K562 (cell line): ENCODE data around the gene OR10J1. TPM values are rescaled to one million over a fixed set of nuclear protein-coding genes. Genes with fewer than 3 reads are reported as not detected.

Experiments used
- ATAC-seq: fragments of 200-7000 bp; cut with Tn5 transposase; 3 replicates; pipeline ENCODE4 v1.9.1; 2020; ENCODE audit warnings: moderate library complexity
- BruUV-seq: library from RNA; stranded (reverse); fragments of 400-500 nt; replicated peaks from 2 replicates; lab custom pipeline; 2021; lab: Mats Ljungman, UMichigan
- CTCF ChIA-PET: fragments of 300-600 bp; formaldehyde crosslinking; extraction: SDS; loops from one replicate; lab custom pipeline; 2021; ENCODE audit warnings: low intra/inter-chr PET ratio; lab: Yijun Ruan, JAX
- POLR2A ChIA-PET: fragments of 300-600, 350-650 bp; sonication (Branson Sonifier 250); formaldehyde crosslinking; extraction: SDS; loops from one replicate; lab custom pipeline; 2021; ENCODE audit warnings: antibody characterized with exemption, inconsistent platforms; lab: Yijun Ruan, JAX
- DNase-seq, 4 experiments: peaks; one replicate each; pipeline versions ENCODE4 v3.0.0 to v3.0.0-alpha.2; 2011 to 2018; ENCODE audit warnings: low spot score in 3 of 4, mixed read lengths in 3 of 4; ENCODE audit errors: extremely low read depth in 1 of 4
- FAIRE-seq: peaks from 2 replicates; lab custom pipeline; 2011; peaks lifted over from hg19 to GRCh38; lab: Jason Lieb, UNC
- H2AFZ ChIP-seq: 2 replicates; pipeline ENCODE4 v1.6.0; 2011; ENCODE audit warnings: low read depth, low read length, control low read depth, inconsistent platforms
- H3K27ac ChIP-seq: fragments of 200-600 bp; 3 replicates; pipeline ENCODE4 v1.8.0; 2011; ENCODE audit warnings: low read depth, mild to moderate bottlenecking, control low read depth, inconsistent platforms, low read length, moderate library complexity, mixed read lengths; ENCODE audit errors: extremely low read depth
- H3K27me3 ChIP-seq, 2 experiments: fragments of 300-600 bp in 1 of 2; 2 replicates in 1 of 2; 3 replicates in 1 of 2; pipeline versions ENCODE4 v1.6.0 to v1.8.0; 2011; ENCODE audit warnings: inconsistent platforms in 2 of 2, low read length in 2 of 2, mild to moderate bottlenecking in 1 of 2, mixed read lengths in 1 of 2, moderate library complexity in 1 of 2; ENCODE audit not compliant: control insufficient read depth in 2 of 2, insufficient read depth in 2 of 2
- H3K36me3 ChIP-seq: fragments of 300-600 bp; 3 replicates; pipeline ENCODE4 v1.8.0; 2011; ENCODE audit warnings: mild to moderate bottlenecking, low read length, inconsistent platforms; ENCODE audit not compliant: control insufficient read depth, insufficient read depth
- H3K4me1 ChIP-seq, 2 experiments: fragments of 200-600 bp in 1 of 2; replicated peaks in 1 of 2; 2 replicates in 1 of 2; 3 replicates in 1 of 2; pipeline versions ENCODE4 v1.5.1 to v1.8.0; 2011; ENCODE audit warnings: inconsistent platforms in 2 of 2, low read length in 2 of 2, mild to moderate bottlenecking in 1 of 2, mixed read lengths in 1 of 2, moderate library complexity in 1 of 2; ENCODE audit not compliant: control insufficient read depth in 2 of 2, insufficient read depth in 2 of 2
- H3K4me2 ChIP-seq: 2 replicates; pipeline ENCODE4 v1.6.1; 2011; ENCODE audit warnings: low read length, control low read depth, inconsistent platforms, mixed read lengths; ENCODE audit not compliant: insufficient read depth
- H3K4me3 ChIP-seq: fragments of 200-600 bp; sonication (generic), shearing (Covaris generic); 2 replicates; pipeline ENCODE4 v1.5.1; 2016; ENCODE audit warnings: control low read depth, inconsistent platforms
- H3K79me2 ChIP-seq: fragments of 200-600 bp; 3 replicates; pipeline ENCODE4 v1.8.0; 2011; ENCODE audit warnings: low read length, inconsistent platforms; ENCODE audit not compliant: control insufficient read depth, insufficient read depth
- H3K9ac ChIP-seq, 2 experiments: 2 replicates each; pipeline versions ENCODE4 v1.6.0 to v1.6.1; 2011; ENCODE audit warnings: low read depth in 2 of 2, low read length in 2 of 2, control low read depth in 1 of 2, inconsistent platforms in 1 of 2, mild to moderate bottlenecking in 1 of 2, mixed read lengths in 1 of 2; ENCODE audit not compliant: insufficient read depth in 1 of 2
- H3K9me1 ChIP-seq: one replicate; pipeline ENCODE4 v1.6.0; 2011; ENCODE audit warnings: inconsistent platforms, mild to moderate bottlenecking, low read length, moderate library complexity; ENCODE audit not compliant: control insufficient read depth, insufficient read depth
- H3K9me3 ChIP-seq: replicated peaks from 2 replicates; pipeline ENCODE4 v1.5.1; 2011; ENCODE audit warnings: low read depth, low read length, inconsistent platforms; ENCODE audit not compliant: control insufficient read depth, insufficient read depth
- H4K20me1 ChIP-seq: replicated peaks from 2 replicates; pipeline ENCODE4 v1.6.1; 2011; ENCODE audit warnings: low read length, inconsistent platforms, mixed read lengths; ENCODE audit not compliant: control insufficient read depth, insufficient read depth
- ATF1 ChIP-seq, 2 experiments: fragments of 450-650 bp in 1 of 2; IDR thresholded peaks; 2 replicates each; pipeline ENCODE4 v1.6.1; 2016; ENCODE audit warnings: missing compliant biosample characterization in 1 of 2, missing genetic modification characterization in 1 of 2
- BDP1 ChIP-seq: IDR thresholded peaks from 3 replicates; pipeline ENCODE4 v1.6.1; 2011; ENCODE audit not compliant: insufficient read length, insufficient read depth
- BRF1 ChIP-seq: IDR thresholded peaks from 3 replicates; pipeline ENCODE4 v1.6.1; 2011; ENCODE audit warnings: borderline replicate concordance, mild to moderate bottlenecking; ENCODE audit not compliant: insufficient read length; ENCODE audit errors: extremely low read depth
- CHD1 ChIP-seq: fragments of 200-600 bp; sonication (generic); IDR thresholded peaks from one replicate; pipeline ENCODE4 v1.6.1; 2012; ENCODE audit warnings: mild to moderate bottlenecking, moderate library complexity, low read length, inconsistent platforms
- EP300 ChIP-seq: IDR thresholded peaks from 2 replicates; pipeline ENCODE4 v1.6.1; 2012; ENCODE audit warnings: low read length, improper control_type of control experiment
- MCM2 ChIP-seq: fragments of 450-650 bp; IDR thresholded peaks from 2 replicates; pipeline ENCODE4 v1.6.1; 2017; ENCODE audit warnings: low read depth, mild to moderate bottlenecking
- MIER1 ChIP-seq: fragments of 450-650 bp; IDR thresholded peaks from 2 replicates; pipeline ENCODE4 v1.6.1; 2016; ENCODE audit warnings: antibody characterized with exemption, mild to moderate bottlenecking, low read depth
- NBN ChIP-seq: fragments of 450-650 bp; IDR thresholded peaks from 2 replicates; pipeline ENCODE4 v1.6.1; 2016; ENCODE audit warnings: low read depth, mild to moderate bottlenecking
- NFIC ChIP-seq: fragments of 450-650 bp; IDR thresholded peaks from 2 replicates; pipeline ENCODE4 v1.6.1; 2017; ENCODE audit warnings: mild to moderate bottlenecking, inconsistent platforms
- POLR2G ChIP-seq: fragments of 200-400 bp; formaldehyde crosslinking; IDR thresholded peaks from 2 replicates; pipeline ENCODE4 v1.6.1; 2017; ENCODE audit warnings: low read depth, mild to moderate bottlenecking, antibody characterized with exemption, low read length, moderate library complexity
- RAD21 ChIP-seq, 2 experiments: fragments of 250-450 bp in 1 of 2; fragments of 450-650 bp in 1 of 2; sonication (Bioruptor Pico) in 1 of 2; formaldehyde crosslinking in 1 of 2; IDR thresholded peaks in 1 of 2; conservative IDR thresholded peaks in 1 of 2; 2 replicates each; pipeline versions ENCODE4 v1.4.0 to v1.8.0; 2020 to 2022; ENCODE audit warnings: mild to moderate bottlenecking in 2 of 2, moderate library complexity in 1 of 2
- RBM15 ChIP-seq: fragments of 200-400 bp; formaldehyde crosslinking; IDR thresholded peaks from 2 replicates; pipeline ENCODE4 v1.6.1; 2018; ENCODE audit warnings: mild to moderate bottlenecking, low read length, moderate library complexity; ENCODE audit not compliant: insufficient read depth
- RFX1 ChIP-seq: fragments of 450-650 bp; IDR thresholded peaks from 2 replicates; pipeline ENCODE4 v1.6.1; 2016; ENCODE audit warnings: mild to moderate bottlenecking, moderate library complexity
- RUNX1 ChIP-seq: sonication (generic); IDR thresholded peaks from 2 replicates; pipeline ENCODE4 v1.6.1; 2016; ENCODE audit warnings: antibody characterized with exemption, low read depth
- SIRT6 ChIP-seq: IDR thresholded peaks from one replicate; pipeline ENCODE4 v1.6.1; 2012; ENCODE audit warnings: low read depth, mild to moderate bottlenecking, control low read depth, inconsistent platforms, low read length, moderate library complexity
- SNRNP70 ChIP-seq: fragments of 200-400 bp; formaldehyde crosslinking; optimal IDR thresholded peaks from 2 replicates; pipeline ENCODE3; 2017; ENCODE audit warnings: low read depth, low read length
- TSHZ1 ChIP-seq: fragments of 250-450 bp; sonication (Bioruptor Pico); IDR thresholded peaks from 2 replicates; pipeline ENCODE4 v1.4.0; 2020; ENCODE audit warnings: mild to moderate bottlenecking, moderate library complexity
- ZNF311 ChIP-seq: fragments of 250-450 bp; sonication (Bioruptor Pico); IDR thresholded peaks from 2 replicates; pipeline ENCODE4 v1.4.0; 2020; ENCODE audit warnings: mild to moderate bottlenecking, moderate library complexity
- ZNF354B ChIP-seq: fragments of 250-450 bp; sonication (Bioruptor Pico); IDR thresholded peaks from 2 replicates; pipeline ENCODE4 v1.4.0; 2020
- ZNF436 ChIP-seq: fragments of 250-450, 450-650 bp; sonication (Bioruptor Pico); formaldehyde crosslinking; IDR thresholded peaks from 2 replicates; pipeline ENCODE4 v1.7.0; 2020; ENCODE audit warnings: mild to moderate bottlenecking
- ZNF507 ChIP-seq: conservative IDR thresholded peaks from 2 replicates; pipeline ENCODE4 v1.6.1; 2017; ENCODE audit warnings: missing genetic modification characterization, missing compliant biosample characterization
- WGBS: fragments of 100-300 bp; shearing (Covaris generic); methylation state at CpG from one replicate; pipeline ENCODE4 v1.1.6; 2016; ENCODE audit warnings: low coverage, mixed read lengths; ENCODE audit not compliant: insufficient coverage; ENCODE audit errors: missing lambda C conversion rate; 5-methylcytosine and 5-hydroxymethylcytosine counted together
- in situ Hi-C: fragments of 300-500 bp; cut with MboI; formaldehyde crosslinking; loops from 4 replicates; pipeline ENCODE4 v1.15.0; 2018; ENCODE audit warnings: inconsistent platforms, mixed read lengths
- intact Hi-C: fragments of 100-400 bp; cut with micrococcal nuclease; formaldehyde crosslinking; loops from 2 replicates; pipeline ENCODE4 v1.14.2; 2022
- polyA plus RNA-seq, 8 experiments: library from polyadenylated mRNA; depleted of rRNA in 4 of 8; stranded (reverse) in 5 of 8; unstranded in 3 of 8; fragments of >200 nt; fragmentation: Nextera tagmentation in 2 of 8; fragmentation: Illumina TruSeq in 1 of 8; extraction: Ambion mirVana in 2 of 8; extraction: Trizol in 1 of 8; gene quantifications; 2 replicates each; pipeline versions ENCODE4 v1.2.1 to v1.2.3, GENCODE V29; 2011 to 2014; ENCODE audit warnings: inconsistent platforms in 1 of 8, missing spikeins in 1 of 8
- total RNA-seq, 7 experiments: library from RNA; depleted of rRNA in 6 of 7; stranded (reverse); fragments of >200 nt in 6 of 7; fragmentation: Illumina TruSeq in 2 of 7; extraction: Trizol in 2 of 7; gene quantifications; 2 replicates each; pipeline versions ENCODE4 v1.2.1 to v1.2.3, GENCODE V29; 2011 to 2021; ENCODE audit warnings: low replicate concordance in 1 of 7

Gene OR10J1
- total and polyA plus RNA-seq, 9 of the 15 experiments (the other 6 are each of a cell fraction or from before 2014, with no cell fraction given): not detected

- TF ChIP-seq BDP1 (no peak), NBN (no peak), ZNF354B (CRISPR knock-in tag) (no peak), BRF1 (no peak), RBM15 (no peak), ZNF436 (no peak), CHD1 (no peak), EP300 (no peak), RFX1 (no peak), ZNF507 (tag) (no peak)
- TF ChIP-seq, all 486 proteins: peak for 0
Measured at GRCh38 chr1:159468321-159468720, 28.8 kb downstream of the OR10J1 start (continued).

GRCh38 chr1:159469921-159470533 is 30.5 kb downstream of the OR10J1 start:
- Histone ChIP-seq H3K79me2 (no peaks in the 10 kb centered on the region), H4K20me1 (no peaks in the 10 kb centered on the region), H3K27ac (no peak overlapping the region), H3K9me3 (0 out of 2 replicates have a peak, but pooled peaks cover 2% of the 10 kb centered on the region), H3K4me3 (no peak overlapping the region), H3K4me1 (no peaks in the 10 kb centered on the region), H3K9me1 (no peaks in the 10 kb centered on the region), H3K9ac (no peak overlapping the region), H2AFZ (no peak overlapping the region), H3K36me3 (no peaks in the 10 kb centered on the region), H3K4me2 (no peak overlapping the region), H3K27me3 (no peaks in the 10 kb centered on the region)
- POLR2A ChIA-PET: interaction anchor here (0.6 kb wide), 1 partner anchor 10 kb away, joined by 3 read pairs; no protein-coding TSS in a partner anchor
- CTCF ChIA-PET: no interaction called here
- 0% methylated on average over 4 of the region's 4 CpGs for WGBS
- intact Hi-C loops: no loop called here
- no TSS peak for BruUV-seq
- DNase-seq: no peak
- no peak for ATAC-seq
- no peak for FAIRE-seq
- in situ Hi-C loops: no loop called here
- TF ChIP-seq SNRNP70: no peak
- no peak for TF ChIP-seq ZNF311 (CRISPR knock-in tag)
- TF ChIP-seq SIRT6: no peak
- TF ChIP-seq MIER1: no peak
- TF ChIP-seq ATF1 (CRISPR knock-in tag; IDR thresholded peaks at IDR 0.05): no peak
- TF ChIP-seq ATF1 (tag; IDR thresholded peaks at IDR 0.05): no peak
- TF ChIP-seq TSHZ1 (CRISPR knock-in tag): no peak
- no peak for TF ChIP-seq MCM2
- no peak for TF ChIP-seq NFIC
- no peak for TF ChIP-seq POLR2G
- TF ChIP-seq RAD21 (CRISPR knock-in tag; conservative IDR thresholded peaks at IDR 0.05 in 1 of 2, IDR thresholded peaks at IDR 0.05 in 1 of 2): no peak
- TF ChIP-seq RUNX1: no peak
